H1 (cell line): ENCODE measurements around the gene C22orf31. TPM values are rescaled to one million over a fixed set of nuclear protein-coding genes. Genes with fewer than 3 reads are reported as not detected.

ENCODE experiments used
- HDAC2 ChIP-seq, 2 experiments: fragments of 300-600 bp in 1 of 2; sonication (generic) in 1 of 2; IDR thresholded peaks; 2 replicates each; pipeline ENCODE4 v1.6.1; 2011 to 2012; ENCODE audit warnings: low read depth in 2 of 2, low read length in 2 of 2, mild to moderate bottlenecking in 2 of 2, moderate library complexity in 2 of 2, borderline replicate concordance in 1 of 2, inconsistent platforms in 1 of 2
- polyA plus RNA-seq, 7 experiments: library from polyadenylated mRNA; depleted of rRNA in 3 of 7; stranded (reverse) in 5 of 7; unstranded in 2 of 7; fragments of >200 nt in 5 of 7; fragments of 200-250 nt in 2 of 7; gene quantifications; 1 replicate in 5 of 7; 2 replicates in 1 of 7; 4 replicates in 1 of 7; pipeline versions ENCODE4 v1.2.1 to v1.2.3, GENCODE V29; 2011 to 2013; ENCODE audit warnings: missing spikeins in 2 of 7, mixed read lengths in 2 of 7
- total RNA-seq: library from RNA; stranded (reverse); fragmentation: NEBNext Ultra II Directional; extraction: Animal tissue kit (Norgen Biotek cat#: 25700); gene quantifications from 2 replicates; pipeline ENCODE4 v1.2.1, GENCODE V29; 2021

The C22orf31 gene
- total and polyA plus RNA-seq, 2 of the 8 experiments (the other 6 are each of a cell fraction or from before 2014, with no cell fraction given) = not detected

- TF ChIP-seq HDAC2 (IDR thresholded peaks at IDR 0.05; ENCODE audit: borderline replicate concordance in 1 of 2, low read depth in 2 of 2, low read length in 2 of 2) = no peak
Observed at GRCh38 chr22:29011240-29012100, 50.2 kb downstream of the C22orf31 start (continued).
